HUES64 (cell line): ENCODE data around the gene HOXB9.

Experiments
- H3K27ac ChIP-seq: 2 replicates; pipeline ENCODE4 v1.7.0; 2013; ENCODE audit warnings: low read depth, low read length, inconsistent platforms
- H3K27me3 ChIP-seq: 2 replicates; pipeline ENCODE4 v1.6.1; 2013; ENCODE audit warnings: mild to moderate bottlenecking, low read length; ENCODE audit not compliant: insufficient read depth
- H3K36me3 ChIP-seq: 2 replicates; pipeline ENCODE4 v1.6.1; 2013; ENCODE audit warnings: mild to moderate bottlenecking, low read length; ENCODE audit not compliant: insufficient read depth
- H3K4me1 ChIP-seq: 2 replicates; pipeline ENCODE4 v1.6.1; 2013; ENCODE audit warnings: mild to moderate bottlenecking, low read length, moderate library complexity; ENCODE audit not compliant: insufficient read depth
- H3K4me3 ChIP-seq: 2 replicates; pipeline ENCODE4 v1.5.1; 2013; ENCODE audit warnings: mild to moderate bottlenecking, low read length, moderate library complexity
- H3K9ac ChIP-seq: 2 replicates; pipeline ENCODE4 v1.6.1; 2013; ENCODE audit warnings: mild to moderate bottlenecking, low read depth, low read length
- H3K9me3 ChIP-seq: 2 replicates; pipeline ENCODE4 v1.6.1; 2013; ENCODE audit warnings: low read depth, low read length; ENCODE audit not compliant: insufficient read depth
- WGBS: fragments of 150-250, 120-280 bp; methylation state at CpG from one replicate; pipeline ENCODE4 v1.1.7; 2013; ENCODE audit warnings: missing lambda C conversion rate; 5-methylcytosine and 5-hydroxymethylcytosine counted together

HOXB9 gene

DNA sequence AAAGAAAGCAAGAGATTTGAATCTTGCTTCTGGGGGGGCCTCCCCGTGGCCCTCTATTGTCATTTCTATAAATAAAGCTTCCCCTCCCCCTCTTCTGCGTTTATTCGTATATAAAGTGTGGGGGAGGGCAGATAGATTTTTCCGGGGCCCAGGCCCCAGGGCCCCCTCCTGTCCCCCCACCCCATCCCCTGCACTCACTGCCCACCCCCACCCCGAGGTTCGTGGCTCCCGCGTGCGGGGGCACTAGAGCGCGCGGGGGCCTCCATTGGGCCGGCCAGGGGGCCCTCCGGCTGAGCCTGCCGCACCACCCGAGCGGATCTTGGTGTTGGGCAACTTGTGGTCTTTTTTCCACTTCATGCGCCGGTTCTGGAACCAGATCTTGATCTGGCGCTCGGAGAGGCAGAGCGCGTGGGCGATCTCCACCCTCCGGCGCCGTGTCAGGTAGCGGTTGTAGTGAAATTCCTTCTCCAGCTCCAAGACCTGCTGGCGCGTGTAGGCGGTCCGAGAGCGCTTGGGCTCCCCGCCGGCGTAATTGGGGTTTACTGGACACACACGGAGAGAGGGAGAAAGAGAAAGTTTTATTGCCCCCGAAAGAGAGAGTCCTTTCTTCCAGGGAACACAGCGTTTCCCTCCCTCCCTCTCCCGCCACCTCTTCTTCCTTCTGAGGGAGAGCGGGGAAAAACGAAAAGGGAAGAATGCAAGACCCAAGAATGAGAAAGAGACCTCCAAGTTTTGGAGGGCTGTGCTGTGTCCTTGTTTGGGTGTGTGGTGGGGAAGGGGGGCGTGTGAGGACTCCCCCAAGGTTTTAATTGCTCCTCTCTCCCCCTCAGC is 49.5 kb downstream of the HOXB9 start:
- peaks cover 100% of the 10 kb centered on the region for H3K27me3 ChIP-seq
- H3K9me3 ChIP-seq: no peaks in the 10 kb centered on the region
- H3K36me3 ChIP-seq: no peaks in the 10 kb centered on the region
- 0 out of 2 replicates have a peak, but pooled peaks cover 4% of the 10 kb centered on the region for H3K4me1 ChIP-seq
- 3% methylated on average over 35 of the region's 43 CpGs for WGBS
- no peak overlapping the region for H3K27ac ChIP-seq
- H3K9ac ChIP-seq: no peak overlapping the region
- H3K4me3 ChIP-seq: no peak overlapping the region

DNA sequence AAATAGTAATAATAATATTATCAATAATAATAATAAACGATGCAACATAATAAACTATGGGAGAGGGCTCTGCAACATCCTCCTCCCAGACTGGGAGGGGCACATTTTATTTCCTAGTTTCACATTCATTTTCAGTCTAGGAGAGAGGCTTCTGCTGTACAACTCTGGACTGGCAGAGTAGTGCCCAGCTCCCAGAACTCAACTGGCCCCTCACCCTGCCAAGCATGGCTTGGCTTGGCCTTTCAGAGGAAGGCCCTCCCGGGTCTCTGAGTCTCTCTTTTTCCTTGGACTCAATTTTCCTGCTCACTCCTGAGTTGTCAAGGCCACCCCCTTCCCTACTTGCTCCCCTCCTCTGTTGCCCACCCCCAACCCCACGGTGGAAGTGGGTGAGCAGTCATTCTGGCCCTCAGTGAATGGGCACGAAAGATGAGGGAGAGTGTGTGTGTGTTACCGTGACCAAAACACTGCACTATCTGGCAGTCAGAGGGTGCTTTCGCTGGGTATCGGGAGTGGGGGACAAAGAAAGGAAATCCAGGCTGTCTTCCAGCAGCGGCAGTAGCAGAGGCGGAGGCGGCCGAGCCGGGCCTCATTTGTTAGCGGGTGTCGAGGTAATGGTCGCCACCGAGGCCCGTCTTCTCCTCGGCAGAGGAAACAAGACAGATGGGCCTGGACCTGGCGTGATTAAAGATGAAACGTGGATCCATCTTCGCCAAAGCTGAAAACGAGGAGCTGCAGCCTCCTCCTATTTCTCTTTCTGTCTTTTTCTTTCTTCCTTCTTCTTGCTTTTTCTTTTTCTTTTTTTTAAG is 50.3 kb downstream of the HOXB9 start:
- H3K9ac ChIP-seq: no peak overlapping the region
- WGBS: 6% methylated on average over 22 of the region's 22 CpGs
- no peaks in the 10 kb centered on the region for H3K9me3 ChIP-seq
- H3K36me3 ChIP-seq: no peaks in the 10 kb centered on the region
- H3K4me1 ChIP-seq: peaks cover 8% of the 10 kb centered on the region; the same call in 1 of the 2 replicates
- H3K27me3 ChIP-seq: peaks cover 100% of the 10 kb centered on the region
- no peak overlapping the region for H3K4me3 ChIP-seq
- no peak overlapping the region for H3K27ac ChIP-seq

DNA sequence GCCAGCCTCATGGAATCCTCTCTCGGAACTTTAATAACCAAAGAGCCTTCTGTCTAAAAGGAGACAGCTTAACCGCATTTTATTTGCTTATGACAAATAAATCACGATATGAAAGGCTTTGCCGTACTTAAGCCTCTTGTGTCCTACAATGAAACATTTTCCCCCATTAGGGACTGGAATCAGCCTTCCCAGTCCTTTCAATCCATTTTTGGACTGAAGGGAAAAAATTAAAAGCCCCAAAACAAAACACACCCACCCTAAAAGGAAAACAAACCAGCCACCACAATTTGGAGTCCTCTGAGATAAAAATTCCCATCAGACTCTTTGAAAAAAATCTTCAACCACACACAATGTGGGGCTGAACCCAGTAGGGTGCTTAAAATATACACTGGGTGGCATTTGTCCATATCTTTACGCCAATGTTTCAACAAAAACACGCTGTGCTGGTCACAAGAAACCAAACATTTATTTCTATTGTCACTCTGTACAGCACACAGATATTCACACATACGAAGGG is 51.0 kb downstream of the HOXB9 start:
- peaks cover 15% of the 10 kb centered on the region; the same call in 1 of the 2 replicates for H3K4me1 ChIP-seq

DNA sequence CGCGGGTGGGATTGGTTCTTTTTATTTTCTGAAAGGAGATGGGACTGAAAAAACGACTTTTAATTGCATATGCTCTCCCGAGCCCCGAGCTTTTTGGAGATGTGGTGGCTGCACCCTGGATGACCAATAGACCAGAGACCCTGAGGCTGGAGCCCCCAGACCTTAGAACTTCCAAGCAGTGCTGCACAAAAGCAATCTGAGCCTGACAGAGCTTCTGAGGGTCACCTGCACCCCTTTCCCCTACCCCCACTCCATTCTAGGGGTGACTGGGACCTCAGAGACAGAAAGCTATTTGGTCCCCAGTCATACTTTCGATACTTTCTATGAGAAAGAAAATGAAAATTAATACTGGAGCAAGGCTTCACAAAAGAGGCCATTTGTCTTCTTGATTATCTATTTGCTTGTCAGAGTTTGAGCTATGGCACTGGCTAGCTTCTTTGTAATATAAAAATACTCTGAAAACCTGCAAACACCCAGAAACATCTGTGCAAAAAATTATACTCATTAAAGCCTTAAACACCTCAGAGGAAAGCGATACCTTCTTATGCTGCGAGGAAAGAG is 51.6 kb downstream of the HOXB9 start:
- H3K9me3 ChIP-seq: no peaks in the 10 kb centered on the region
- no peak overlapping the region for H3K27ac ChIP-seq
- 16% methylated on average over 8 of the region's 8 CpGs for WGBS
- peaks cover 20% of the 10 kb centered on the region; the same call in 1 of the 2 replicates for H3K4me1 ChIP-seq
- no peaks in the 10 kb centered on the region for H3K36me3 ChIP-seq
- no peak overlapping the region for H3K9ac ChIP-seq
- H3K27me3 ChIP-seq: peaks cover 100% of the 10 kb centered on the region
- H3K4me3 ChIP-seq: no peak overlapping the region

More for the DNA sequence above, 51.0 kb downstream of the HOXB9 start:
- Histone ChIP-seq H3K4me3 (no peak overlapping the region), H3K9ac (no peak overlapping the region), H3K36me3 (no peaks in the 10 kb centered on the region), H3K27me3 (peaks cover 100% of the 10 kb centered on the region), H3K27ac (no peak overlapping the region), H3K9me3 (no peaks in the 10 kb centered on the region)
- 21% methylated on average over 6 of the region's 7 CpGs for WGBS

DNA sequence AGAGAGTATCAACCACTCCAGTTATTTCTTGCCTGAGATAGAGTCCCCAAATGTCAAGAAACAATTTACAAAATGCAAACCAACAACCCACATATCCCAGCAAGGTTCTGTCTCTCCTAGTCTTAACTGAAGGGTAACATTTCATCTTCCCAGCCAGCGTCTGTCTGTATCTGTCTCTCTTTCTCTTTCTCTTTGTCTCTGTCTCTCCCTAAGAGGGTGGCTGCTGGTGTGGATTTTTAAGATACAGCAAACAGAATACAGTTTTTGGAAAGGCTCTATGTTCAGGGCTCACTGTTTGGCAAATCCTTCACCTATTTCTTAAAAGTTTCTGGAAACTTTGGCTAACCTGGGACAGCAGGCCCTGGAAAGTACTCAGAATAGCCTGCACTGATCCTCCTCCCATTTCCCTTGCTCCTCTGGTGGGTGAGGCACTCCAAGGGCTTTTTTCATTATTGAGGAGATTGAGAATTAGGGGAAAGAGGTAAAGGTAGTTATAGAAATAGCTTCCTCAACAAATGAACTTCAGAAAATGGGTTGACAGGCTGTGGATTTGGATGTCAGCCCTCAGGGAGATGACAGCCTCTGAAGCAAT is 54.2 kb downstream of the HOXB9 start:
- 9% methylated on average over 1 of the region's 1 CpG for WGBS
- H3K4me3 ChIP-seq: no peak overlapping the region
- H3K4me1 ChIP-seq: peaks cover 26% of the 10 kb centered on the region
- H3K27ac ChIP-seq: no peak overlapping the region
- peaks cover 100% of the 10 kb centered on the region for H3K27me3 ChIP-seq
- no peaks in the 10 kb centered on the region for H3K36me3 ChIP-seq
- no peaks in the 10 kb centered on the region for H3K9me3 ChIP-seq
- no peak overlapping the region for H3K9ac ChIP-seq
